Muscle layer of duodenum (tissue), 2 donors: ENCODE results near the gene PLEK2.

ENCODE experiments used
- H3K27ac ChIP-seq: one replicate; pipeline ENCODE4 v1.7.0; 2013; ENCODE audit warnings: mild to moderate bottlenecking, low read length
- H3K27me3 ChIP-seq: one replicate; pipeline ENCODE4 v1.7.0; 2013; ENCODE audit warnings: low read depth, mild to moderate bottlenecking, control low read depth, low read length
- H3K36me3 ChIP-seq, 2 donors: one replicate each; pipeline ENCODE4 v1.7.0; 2013; ENCODE audit warnings: low read length in 2 of 2, control low read depth in 1 of 2, mild to moderate bottlenecking in 1 of 2; ENCODE audit not compliant: insufficient read depth in 2 of 2, control insufficient read depth in 1 of 2
- H3K4me1 ChIP-seq, 2 donors: one replicate each; pipeline ENCODE4 v1.7.0; 2013; ENCODE audit warnings: low read length in 2 of 2, mild to moderate bottlenecking in 2 of 2, control low read depth in 1 of 2, moderate library complexity in 1 of 2; ENCODE audit not compliant: insufficient read depth in 2 of 2, control insufficient read depth in 1 of 2
- H3K4me3 ChIP-seq, 2 donors: one replicate each; pipeline ENCODE4 v1.7.0; 2013; ENCODE audit warnings: low read length in 2 of 2, low read depth in 1 of 2, mild to moderate bottlenecking in 1 of 2
- H3K9me3 ChIP-seq, 2 donors: one replicate each; pipeline ENCODE4 v1.7.0; 2013; ENCODE audit warnings: low read length in 2 of 2, control low read depth in 1 of 2, mild to moderate bottlenecking in 1 of 2; ENCODE audit not compliant: control insufficient read depth in 1 of 2
- donor health status: healthy.

The PLEK2 gene

GRCh38 chr14:67442139-67442906 is 30.4 kb upstream of the PLEK2 start:
- Histone ChIP-seq H3K27me3 (no peaks in the 10 kb centered on the region), H3K4me1 (peaks cover 0 to 3% of the 10 kb centered on the region in 2 donors), H3K27ac (no peak overlapping the region), H3K9me3 (no peaks in the 10 kb centered on the region), H3K36me3 (no peaks in the 10 kb centered on the region), H3K4me3 (no peak overlapping the region)

- Histone ChIP-seq H3K27me3 (no peaks in the 10 kb centered on the region), H3K9me3 (no peaks in the 10 kb centered on the region), H3K36me3 (no peaks in the 10 kb centered on the region), H3K4me3 (no peak overlapping the region), H3K4me1 (peaks cover 0 to 3% of the 10 kb centered on the region in 2 donors), H3K27ac (no peak overlapping the region)
Observed at GRCh38 chr14:67441672-67442071, 29.7 kb upstream of the PLEK2 start.

- H3K36me3 ChIP-seq = no peaks in the 10 kb centered on the region
- peaks cover 0 to under 1% of the 10 kb centered on the region in 2 donors for H3K4me1 ChIP-seq
- no peaks in the 10 kb centered on the region for H3K9me3 ChIP-seq
- H3K4me3 ChIP-seq = no peak overlapping the region
- no peaks in the 10 kb centered on the region for H3K27me3 ChIP-seq
- H3K27ac ChIP-seq = no peak overlapping the region
Observed at GRCh38 chr14:67441256-67441655, 29.3 kb upstream of the PLEK2 start.

GRCh38 chr14:67440513-67440912 is 28.5 kb upstream of the PLEK2 start:
- no peaks in the 10 kb centered on the region for H3K9me3 ChIP-seq
- no peaks in the 10 kb centered on the region for H3K27me3 ChIP-seq
- H3K36me3 ChIP-seq = no peaks in the 10 kb centered on the region
- no peaks in the 10 kb centered on the region for H3K4me1 ChIP-seq
- H3K27ac ChIP-seq = no peak overlapping the region
- H3K4me3 ChIP-seq = no peak overlapping the region

- Histone ChIP-seq H3K27me3 (no peaks in the 10 kb centered on the region), H3K27ac (no peak overlapping the region), H3K4me3 (no peak overlapping the region), H3K4me1 (no peaks in the 10 kb centered on the region), H3K36me3 (no peaks in the 10 kb centered on the region), H3K9me3 (no peaks in the 10 kb centered on the region)
Observed at GRCh38 chr14:67438969-67439368, 27.0 kb upstream of the PLEK2 start.

- H3K9me3 ChIP-seq = no peaks in the 10 kb centered on the region
- H3K27me3 ChIP-seq = no peaks in the 10 kb centered on the region
- H3K36me3 ChIP-seq = no peaks in the 10 kb centered on the region
- no peak overlapping the region for H3K4me3 ChIP-seq
- H3K4me1 ChIP-seq = no peaks in the 10 kb centered on the region
- no peak overlapping the region for H3K27ac ChIP-seq
Observed at GRCh38 chr14:67436006-67436866, 24.3 kb upstream of the PLEK2 start.

GRCh38 chr14:67435603-67436002 is 23.6 kb upstream of the PLEK2 start:
- no peaks in the 10 kb centered on the region for H3K36me3 ChIP-seq
- H3K27ac ChIP-seq = no peak overlapping the region
- no peaks in the 10 kb centered on the region for H3K9me3 ChIP-seq
- no peaks in the 10 kb centered on the region for H3K4me1 ChIP-seq
- H3K27me3 ChIP-seq = no peaks in the 10 kb centered on the region
- H3K4me3 ChIP-seq = no peak overlapping the region

- H3K4me1 ChIP-seq = peaks cover 0 to under 1% of the 10 kb centered on the region in 2 donors
- no peaks in the 10 kb centered on the region for H3K27me3 ChIP-seq
- no peak overlapping the region for H3K27ac ChIP-seq
Observed at GRCh38 chr14:67432050-67432564, 20.1 kb upstream of the PLEK2 start.

GRCh38 chr14:67429510-67430205 is 17.7 kb upstream of the PLEK2 start:
- Histone ChIP-seq H3K27me3 (no peaks in the 10 kb centered on the region), H3K36me3 (no peaks in the 10 kb centered on the region), H3K9me3 (no peaks in the 10 kb centered on the region)

More at GRCh38 chr14:67432050-67432564, 20.1 kb upstream of the PLEK2 start:
- Histone ChIP-seq H3K36me3 (no peaks in the 10 kb centered on the region), H3K9me3 (no peaks in the 10 kb centered on the region), H3K4me3 (no peak overlapping the region)

GRCh38 chr14:67428501-67429031 is 16.6 kb upstream of the PLEK2 start:
- H3K27me3 ChIP-seq = no peaks in the 10 kb centered on the region
- no peak overlapping the region for H3K4me3 ChIP-seq
- no peaks in the 10 kb centered on the region for H3K36me3 ChIP-seq
- peaks cover 0 to 5% of the 10 kb centered on the region in 2 donors for H3K4me1 ChIP-seq
- no peaks in the 10 kb centered on the region for H3K9me3 ChIP-seq
- no peak overlapping the region for H3K27ac ChIP-seq

More at GRCh38 chr14:67429510-67430205, 17.7 kb upstream of the PLEK2 start:
- peaks cover 0 to 5% of the 10 kb centered on the region in 2 donors for H3K4me1 ChIP-seq
- no peak overlapping the region for H3K27ac ChIP-seq
- H3K4me3 ChIP-seq = no peak overlapping the region
